ENCODE results near the gene MYBPHL.

Gene MYBPHL

GRCh38 chr1:109250454-109251276, 56.1 kb downstream of the MYBPHL start:
- no peak for DNase-seq

GRCh38 chr1:109249654-109250401, 57.0 kb downstream of the MYBPHL start:
- DNase-seq, result no peak

- no peak for DNase-seq
These were observed 57.8 kb downstream of the MYBPHL start, which contains the start of gene CELSR2 for GRCh38 chr1:109248797-109249629. CELSR2 (plus strand) TSS chr1:109249539; CDS start chr1:109250080, 541 bp downstream.

- no peak for DNase-seq
These were observed 58.4 kb downstream of the MYBPHL start for GRCh38 chr1:109248444-109248796.

GRCh38 chr1:109247401-109248365, 59.1 kb downstream of the MYBPHL start:
- DNase-seq, result no peak

GRCh38 chr1:109246141-109246551, 60.7 kb downstream of the MYBPHL start:
- no peak for DNase-seq

GRCh38 chr1:109243860-109244552, 62.8 kb downstream of the MYBPHL start:
- no peak for DNase-seq

- no peak for DNase-seq
These were observed 63.6 kb downstream of the MYBPHL start for GRCh38 chr1:109243221-109243620.

GRCh38 chr1:109242387-109242786, 64.4 kb downstream of the MYBPHL start:
- DNase-seq, result no peak

All from SHP77 treated with DMSO at 0.1 percent for 48 hours (cell line).